NCI-H510A (cell line): ENCODE results near the gene TPRX1.
"Not testable (repeated sequence)": the region's sequence is repeated elsewhere in the genome, so short reads cannot be mapped to it uniquely, and the experiment has no call there.

Source experiments
- DNase-seq: peaks from one replicate; lab custom pipeline; 2025; lab: John Stamatoyannopoulos, UW

The TPRX1 gene

GRCh38 chr19:47802521-47803043 is 1.8 kb downstream of the TPRX1 start:
- DNase-seq, result no peak

GRCh38 chr19:47801270-47801669 is 3.1 kb downstream of the TPRX1 start:
- DNase-seq, result no peak

- DNase-seq, result no peak
Measured at GRCh38 chr19:47798904-47799266, 5.5 kb downstream of the TPRX1 start.

GRCh38 chr19:47797996-47798903 is 6.1 kb downstream of the TPRX1 start:
- no peak for DNase-seq

- DNase-seq, result no peak
Measured at GRCh38 chr19:47796785-47797184, 7.6 kb downstream of the TPRX1 start.

GRCh38 chr19:47794526-47794925 is 9.8 kb downstream of the TPRX1 start:
- no peak for DNase-seq

GRCh38 chr19:47792616-47793015 is 11.7 kb downstream of the TPRX1 start:
- no peak for DNase-seq

GRCh38 chr19:47790398-47790814 is 13.9 kb downstream of the TPRX1 start:
- DNase-seq, result peak; percentile 58

GRCh38 chr19:47789811-47790210 is 14.5 kb downstream of the TPRX1 start:
- not testable (repeated sequence) for DNase-seq

GRCh38 chr19:47787307-47787706 is 17.0 kb downstream of the TPRX1 start:
- DNase-seq, result not testable (repeated sequence)

GRCh38 chr19:47786566-47786965 is 17.8 kb downstream of the TPRX1 start:
- DNase-seq, result no peak

- DNase-seq, result no peak
Measured at GRCh38 chr19:47781590-47782262, 22.6 kb downstream of the TPRX1 start.

- no peak for DNase-seq
Measured at GRCh38 chr19:47780215-47780551, 24.2 kb downstream of the TPRX1 start.

GRCh38 chr19:47779524-47780214 is 24.7 kb downstream of the TPRX1 start:
- DNase-seq, result no peak

- no peak for DNase-seq
Measured at GRCh38 chr19:47778954-47779351, 25.4 kb downstream of the TPRX1 start.

GRCh38 chr19:47778049-47778953 is 26.1 kb downstream of the TPRX1 start, which contains the start of gene SELENOW:
SELENOW (plus strand) TSS chr19:47778703; CDS start chr19:47778786, 83 bp downstream.
- peak; percentile 74 for DNase-seq

- peak; percentile 28 for DNase-seq
Measured at GRCh38 chr19:47777245-47778048, 26.9 kb downstream of the TPRX1 start.

- peak; percentile 70 for DNase-seq
Measured at GRCh38 chr19:47776568-47776967, 27.8 kb downstream of the TPRX1 start.

- not testable (repeated sequence) for DNase-seq
Measured at GRCh38 chr19:47771291-47771690, 33.1 kb downstream of the TPRX1 start.

GRCh38 chr19:47769534-47769933 is 34.8 kb downstream of the TPRX1 start:
- DNase-seq, result no peak
